ENCODE data around the gene SRRD.

DNA sequence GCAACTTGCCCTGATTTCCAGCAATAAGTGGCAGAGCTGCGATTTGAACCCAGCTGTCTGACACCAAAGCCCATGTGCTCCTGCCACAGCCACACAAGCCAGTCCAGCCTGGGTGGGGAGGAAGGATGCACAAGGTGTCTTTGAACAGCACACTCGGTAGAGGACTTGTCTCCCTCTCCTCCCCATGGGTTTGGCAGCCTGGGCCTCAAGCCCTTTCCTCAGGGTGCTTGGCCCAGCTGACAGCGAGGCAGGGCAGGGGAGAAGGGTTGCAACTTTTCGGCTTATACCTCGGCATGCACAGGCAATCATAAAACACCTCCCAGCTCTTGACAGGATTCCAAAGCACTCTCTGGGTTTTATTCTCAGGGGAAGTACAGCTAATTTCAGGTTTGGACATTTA is 35.3 kb upstream of the SRRD start:
- TF ChIP-seq CTCF (conservative IDR thresholded peaks at IDR 0.05) (no peak), EZH2 (IDR thresholded peaks at IDR 0.05; ENCODE audit: low read depth) (no peak)
